HG03520 (cell line): ENCODE data around the gene CST6.

Source experiments
- ATAC-seq: cut with Tn5 transposase; IDR thresholded peaks from one replicate; pipeline ENCODE4 v1.9.1; 2021; ENCODE audit warnings: mild to moderate bottlenecking, moderate library complexity; ENCODE audit not compliant: unreplicated experiment

Gene CST6

GRCh38 chr11:66045177-66045639 lies 33.4 kb downstream of the CST6 start:
- no peak for ATAC-seq

- ATAC-seq, result no peak
Measured at GRCh38 chr11:66046901-66047300, 35.1 kb downstream of the CST6 start.

- no peak for ATAC-seq
Measured at GRCh38 chr11:66047541-66048365, 35.9 kb downstream of the CST6 start.

- ATAC-seq, result no peak
Measured at GRCh38 chr11:66048547-66049323, 36.9 kb downstream of the CST6 start, which contains the start of gene GAL3ST3. Gene GAL3ST3 (minus strand): TSS chr11:66049161. CDS start chr11:66045415, 3,746 bp downstream.

- no peak for ATAC-seq
Measured at GRCh38 chr11:66050581-66051231, 38.9 kb downstream of the CST6 start.

GRCh38 chr11:66051371-66051765 lies 39.6 kb downstream of the CST6 start:
- ATAC-seq, result no peak

- peak; percentile 91 for ATAC-seq
Measured at GRCh38 chr11:66051766-66052663, 40.2 kb downstream of the CST6 start, which contains the start of gene SF3B2. Gene SF3B2 (plus strand): TSS chr11:66052364. CDS start chr11:66052385, 21 bp downstream.

- no peak for ATAC-seq
Measured at GRCh38 chr11:66052664-66052982, 40.8 kb downstream of the CST6 start.

GRCh38 chr11:66055021-66055420 lies 43.2 kb downstream of the CST6 start:
- no peak for ATAC-seq

GRCh38 chr11:66056501-66056900 lies 44.7 kb downstream of the CST6 start:
- no peak for ATAC-seq

- ATAC-seq, result no peak
Measured at GRCh38 chr11:66059966-66060680, 48.3 kb downstream of the CST6 start.

- ATAC-seq, result no peak
Measured at GRCh38 chr11:66061268-66061667, 49.5 kb downstream of the CST6 start.

- no peak for ATAC-seq
Measured at GRCh38 chr11:66062408-66062807, 50.6 kb downstream of the CST6 start.
